Neural cell (in vitro differentiated cells): ENCODE results near the gene SPCS1. TPM values are rescaled to one million over a fixed set of nuclear protein-coding genes. Genes with fewer than 3 reads are reported as not detected.

Experiments used
- H2AFZ ChIP-seq: fragments of 200-600, 300-800 bp; sonication (generic), shearing (Covaris generic); 2 replicates; pipeline ENCODE4 v1.6.0; 2014; ENCODE audit warnings: low read depth, mild to moderate bottlenecking, antibody characterized with exemption, low read length, moderate library complexity
- H3F3A ChIP-seq: fragments of 200-600 bp; shearing (Covaris generic); 2 replicates; pipeline ENCODE4 v1.6.1; 2016; ENCODE audit warnings: mild to moderate bottlenecking, moderate library complexity, mixed read lengths, antibody characterized with exemption, low read length; ENCODE audit not compliant: insufficient read depth, poor library complexity, severe bottlenecking
- H3K27ac ChIP-seq: fragments of 200-600, 300-800 bp; sonication (generic), shearing (Covaris generic); 2 replicates; pipeline ENCODE4 v1.5.1; 2014; ENCODE audit warnings: mild to moderate bottlenecking, low read length, moderate library complexity
- H3K27me3 ChIP-seq: fragments of 300-800, 200-600 bp; sonication (generic), shearing (Covaris generic); 2 replicates; pipeline ENCODE4 v1.6.0; 2014; ENCODE audit warnings: mild to moderate bottlenecking, low read depth, low read length, moderate library complexity; ENCODE audit not compliant: insufficient read depth
- H3K36me3 ChIP-seq: fragments of 300-800, 200-600 bp; sonication (generic), shearing (Covaris generic); 2 replicates; pipeline ENCODE4 v1.5.1; 2014; ENCODE audit warnings: mild to moderate bottlenecking, antibody characterized with exemption, low read length, moderate library complexity; ENCODE audit not compliant: insufficient read depth
- H3K4me2 ChIP-seq: fragments of 300-800, 200-600 bp; sonication (generic), shearing (Covaris generic); 2 replicates; pipeline ENCODE4 v1.6.0; 2014; ENCODE audit warnings: mild to moderate bottlenecking, low read length
- H3K4me3 ChIP-seq: fragments of 300-800, 200-600 bp; sonication (generic), shearing (Covaris generic); 2 replicates; pipeline ENCODE4 v1.5.1; 2014; ENCODE audit warnings: mild to moderate bottlenecking, low read length, moderate library complexity
- H3K79me2 ChIP-seq: fragments of 200-600 bp; shearing (Covaris generic); replicated peaks from 2 replicates; pipeline ENCODE4 v1.6.0; 2014; ENCODE audit warnings: mild to moderate bottlenecking, low read length, moderate library complexity; ENCODE audit not compliant: insufficient read depth
- H3K9ac ChIP-seq: fragments of 300-800, 200-600 bp; sonication (generic), shearing (Covaris generic); 2 replicates; pipeline ENCODE4 v1.6.1; 2016; ENCODE audit warnings: mild to moderate bottlenecking, low read length, mixed read lengths
- H3K9me2 ChIP-seq: fragments of 200-600 bp; shearing (Covaris generic); 2 replicates; pipeline ENCODE4 v1.6.1; 2016; ENCODE audit warnings: mild to moderate bottlenecking, low read length, mixed read lengths; ENCODE audit not compliant: insufficient read depth
- H3K9me3 ChIP-seq: fragments of 200-600, 300-800 bp; sonication (generic), shearing (Covaris generic); 2 replicates; pipeline ENCODE4 v1.6.1; 2016; ENCODE audit warnings: mild to moderate bottlenecking, mixed run types, low read length, moderate library complexity, mixed read lengths
- H4K20me1 ChIP-seq: fragments of 200-600 bp; shearing (Covaris generic); 2 replicates; pipeline ENCODE4 v1.6.1; 2016; ENCODE audit warnings: mild to moderate bottlenecking, mixed run types; ENCODE audit not compliant: insufficient read depth
- CTCF ChIP-seq: fragments of 450-650 bp; IDR thresholded peaks from 2 replicates; pipeline ENCODE4 v1.5.1; 2014; ENCODE audit warnings: antibody characterized with exemption, mild to moderate bottlenecking, moderate library complexity; ENCODE audit not compliant: poor library complexity, severe bottlenecking
- EP300 ChIP-seq: fragments of 450-650 bp; conservative IDR thresholded peaks from 2 replicates; pipeline ENCODE4 v1.6.1; 2014; ENCODE audit warnings: antibody characterized with exemption, mild to moderate bottlenecking, moderate library complexity; ENCODE audit not compliant: poor library complexity, severe bottlenecking
- EZH2 ChIP-seq: fragments of 200-600, 300-800 bp; shearing (Covaris generic), sonication (generic); IDR thresholded peaks from 2 replicates; pipeline ENCODE4 v1.6.1; 2014; ENCODE audit warnings: antibody characterized with exemption, low read length, borderline replicate concordance, mild to moderate bottlenecking; ENCODE audit not compliant: insufficient read depth, poor library complexity, severe bottlenecking
- MXI1 ChIP-seq: fragments of 450-650 bp; conservative IDR thresholded peaks from 2 replicates; pipeline ENCODE4 v1.6.1; 2014; ENCODE audit warnings: antibody characterized with exemption, mild to moderate bottlenecking; ENCODE audit not compliant: poor library complexity, severe bottlenecking
- POLR2AphosphoS5 ChIP-seq: IDR thresholded peaks from 2 replicates; pipeline ENCODE4 v1.6.1; 2012
- RAD21 ChIP-seq: fragments of 450-650 bp; conservative IDR thresholded peaks from 2 replicates; pipeline ENCODE4 v1.6.1; 2014; ENCODE audit warnings: antibody characterized with exemption, mild to moderate bottlenecking, moderate library complexity
- REST ChIP-seq: IDR thresholded peaks from 2 replicates; pipeline ENCODE4 v1.6.1; 2012; ENCODE audit warnings: borderline replicate concordance
- SMC3 ChIP-seq: fragments of 450-650 bp; conservative IDR thresholded peaks from 2 replicates; pipeline ENCODE4 v1.6.1; 2014; ENCODE audit warnings: antibody characterized with exemption, mild to moderate bottlenecking, moderate library complexity; ENCODE audit not compliant: poor library complexity
- TAF1 ChIP-seq: IDR thresholded peaks from 2 replicates; pipeline ENCODE4 v1.6.1; 2012; ENCODE audit warnings: low read depth
- polyA plus RNA-seq: library from polyadenylated mRNA; depleted of rRNA; stranded (reverse); fragments of >200 nt; gene quantifications from 2 replicates; pipeline ENCODE4 v1.2.3, GENCODE V29; 2014

The SPCS1 gene
- polyA plus RNA-seq, 1 donor from 2014 or later = 97.4 TPM

- no peaks in the 10 kb centered on the region for H3K9me2 ChIP-seq
- H3K9ac ChIP-seq = no peak overlapping the region
- TF ChIP-seq EP300 (no peak), CTCF (no peak), SMC3 (no peak), POLR2AphosphoS5 (no peak), REST (no peak), EZH2 (no peak), TAF1 (no peak), RAD21 (no peak), MXI1 (no peak)
- peaks cover 6% of the 10 kb centered on the region for H3K79me2 ChIP-seq
- H3K9me3 ChIP-seq = no peaks in the 10 kb centered on the region
- H3F3A ChIP-seq = no peaks in the 10 kb centered on the region
- no peaks in the 10 kb centered on the region for H4K20me1 ChIP-seq
- H3K4me2 ChIP-seq = no peak overlapping the region
- H2AFZ ChIP-seq = no peak overlapping the region
- no peaks in the 10 kb centered on the region for H3K27me3 ChIP-seq
- H3K27ac ChIP-seq = no peak overlapping the region
- H3K36me3 ChIP-seq = no peaks in the 10 kb centered on the region
- H3K4me3 ChIP-seq = no peak overlapping the region
These were observed 9.9 kb upstream of the SPCS1 start for GRCh38 chr3:52695798-52696671.

GRCh38 chr3:52696830-52697631 is 8.9 kb upstream of the SPCS1 start:
- no peak overlapping the region for H3K27ac ChIP-seq
- peaks cover 15% of the 10 kb centered on the region for H3K79me2 ChIP-seq
- no peak overlapping the region for H3K4me3 ChIP-seq
- H3K27me3 ChIP-seq = no peaks in the 10 kb centered on the region
- no peaks in the 10 kb centered on the region for H4K20me1 ChIP-seq
- no peaks in the 10 kb centered on the region for H3K9me3 ChIP-seq
- no peaks in the 10 kb centered on the region for H3K36me3 ChIP-seq
- H3F3A ChIP-seq = no peaks in the 10 kb centered on the region
- TF ChIP-seq TAF1 (no peak), MXI1 (no peak), EP300 (no peak), POLR2AphosphoS5 (no peak), SMC3 (no peak), REST (no peak), RAD21 (no peak), CTCF (no peak)
- no peak overlapping the region for H3K9ac ChIP-seq
- H3K9me2 ChIP-seq = no peaks in the 10 kb centered on the region
- no peak overlapping the region for H2AFZ ChIP-seq
- H3K4me2 ChIP-seq = no peak overlapping the region
